UCSD-AML1 (cell line): ENCODE measurements around the gene KLF11.

Experiments used
- DNase-seq: peaks from one replicate; lab custom pipeline; 2025; ENCODE audit not compliant: unreplicated experiment; lab: John Stamatoyannopoulos, UW

The KLF11 gene

GRCh38 chr2:10062931-10063365, 19.6 kb downstream of the KLF11 start:
- no peak for DNase-seq

DNA sequence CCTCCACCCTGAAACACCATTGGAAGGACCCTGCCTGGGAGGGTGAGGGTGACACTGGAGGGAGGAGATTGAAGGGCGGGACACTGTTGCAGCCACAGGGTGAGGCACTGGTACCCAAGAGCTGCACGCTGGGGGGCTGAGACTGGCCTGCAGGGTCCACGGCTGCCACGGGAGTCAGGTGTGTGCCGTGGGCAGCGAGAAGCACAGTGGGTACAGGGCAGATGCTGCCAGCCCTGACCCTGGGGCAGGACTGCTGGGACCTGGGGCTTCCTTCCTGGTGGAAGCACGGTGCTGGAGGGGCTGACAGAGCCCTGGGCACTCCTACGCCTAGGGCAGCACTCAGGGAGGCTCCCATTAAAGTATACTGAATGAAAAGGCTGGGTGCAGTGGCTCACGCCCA, 20.2 kb downstream of the KLF11 start:
- DNase-seq = no peak

GRCh38 chr2:10064932-10065772, 21.8 kb downstream of the KLF11 start:
- DNase-seq = no peak

DNA sequence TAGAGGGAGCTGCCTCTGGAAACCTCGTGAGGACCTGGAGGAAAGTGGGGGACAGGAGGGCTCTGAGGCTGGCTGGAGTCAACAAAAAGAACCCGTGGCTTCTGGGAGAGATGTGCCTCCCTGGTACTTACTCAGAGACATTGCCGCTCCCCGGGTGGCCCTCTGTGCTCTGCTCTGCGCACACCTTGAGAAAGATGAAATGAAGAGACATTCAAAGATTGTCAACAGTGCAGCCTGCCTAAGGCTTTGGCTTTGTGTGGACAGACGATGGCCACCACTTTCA, 22.4 kb downstream of the KLF11 start:
- DNase-seq = no peak

- DNase-seq = no peak
These were observed 24.0 kb downstream of the KLF11 start for GRCh38 chr2:10067330-10067729.

DNA sequence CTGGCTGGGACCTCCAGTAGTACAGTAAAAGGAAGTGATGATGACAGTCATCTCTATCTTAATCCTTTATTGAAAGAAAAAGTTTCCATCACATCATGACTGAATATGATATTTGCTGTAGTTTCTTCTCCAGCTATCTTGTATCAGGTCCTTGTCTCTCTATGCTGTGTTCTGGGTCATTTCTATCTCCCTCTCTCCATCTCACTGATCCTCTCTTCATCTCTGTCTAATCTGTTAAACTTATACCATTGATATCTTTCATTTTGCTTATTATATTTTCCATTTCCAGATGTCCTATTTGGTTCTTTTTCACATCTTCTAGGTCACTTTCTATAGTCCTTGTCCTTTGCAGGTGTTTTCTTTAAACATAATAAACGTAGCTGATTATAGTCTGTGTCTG, 24.5 kb downstream of the KLF11 start:
- no peak for DNase-seq

- DNase-seq = no peak
These were observed 27.8 kb downstream of the KLF11 start for GRCh38 chr2:10071176-10071575.

- no peak for DNase-seq
These were observed 28.2 kb downstream of the KLF11 start for GRCh38 chr2:10071595-10071994.

GRCh38 chr2:10072656-10073480, 29.5 kb downstream of the KLF11 start:
- peak; percentile 63 for DNase-seq

DNA sequence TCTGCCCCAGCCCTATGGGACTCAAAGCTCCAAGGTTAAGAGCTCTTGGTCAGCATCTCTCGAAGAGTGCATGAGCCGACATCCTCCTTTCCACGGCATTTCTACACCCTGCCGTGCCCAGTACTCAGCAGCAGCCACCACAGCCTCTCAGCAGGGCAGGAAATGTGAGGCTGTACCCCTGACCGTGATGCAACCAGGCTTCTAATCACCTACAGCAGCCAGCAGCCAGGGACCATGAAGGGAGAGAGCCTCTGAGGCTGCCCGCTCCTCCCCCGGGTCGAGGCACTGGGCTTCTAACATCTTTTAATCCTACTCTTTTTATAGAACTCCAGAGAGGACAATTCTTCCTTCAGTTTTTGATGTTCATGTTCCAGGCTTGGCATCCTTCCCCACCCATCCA, 30.4 kb downstream of the KLF11 start:
- no peak for DNase-seq

GRCh38 chr2:10075101-10075500, 31.8 kb downstream of the KLF11 start:
- DNase-seq = no peak

GRCh38 chr2:10075571-10076209, 32.3 kb downstream of the KLF11 start:
- DNase-seq = no peak

- no peak for DNase-seq
These were observed 33.2 kb downstream of the KLF11 start for GRCh38 chr2:10076511-10076910.

- no peak for DNase-seq
These were observed 33.7 kb downstream of the KLF11 start for GRCh38 chr2:10076988-10077527.

- no peak for DNase-seq
These were observed 34.7 kb downstream of the KLF11 start for GRCh38 chr2:10078001-10078400.

- no peak for DNase-seq
These were observed 35.4 kb downstream of the KLF11 start for GRCh38 chr2:10078704-10079265.

- DNase-seq = no peak
These were observed 36.0 kb downstream of the KLF11 start for GRCh38 chr2:10079266-10079869.

DNA sequence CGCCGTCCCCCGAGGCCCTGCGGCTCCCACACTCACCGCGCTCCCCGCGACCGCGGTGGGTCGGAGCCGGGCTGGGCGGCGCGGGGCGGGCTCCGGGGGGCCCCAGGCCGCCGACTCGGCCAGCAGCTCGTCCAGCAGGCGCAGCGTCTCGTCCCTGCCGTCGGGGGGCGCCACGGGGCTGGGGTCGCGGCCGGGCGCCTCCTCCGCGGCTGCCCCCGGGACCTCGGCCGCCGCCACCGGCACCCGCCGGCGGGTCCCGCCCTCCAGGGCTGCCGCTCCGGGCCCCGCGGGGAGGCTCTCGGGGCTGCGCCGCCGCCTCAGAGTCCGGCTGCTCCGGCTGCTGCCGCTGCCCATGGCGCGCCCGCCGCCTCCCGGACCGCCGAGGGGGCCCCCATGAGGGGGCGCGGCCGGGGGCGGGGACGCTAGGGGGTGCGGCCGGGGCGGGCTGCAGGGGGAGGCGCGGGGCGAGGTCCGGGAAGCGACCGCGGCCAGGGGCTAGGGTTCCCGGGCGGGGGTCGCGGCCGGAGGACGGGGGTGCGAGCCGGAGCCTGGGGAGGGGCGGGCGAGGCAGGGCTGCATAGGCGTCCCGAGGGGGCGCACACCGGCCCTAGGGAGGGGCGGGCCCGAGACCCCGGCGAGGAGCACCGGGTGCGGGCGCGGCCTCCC, 36.7 kb downstream of the KLF11 start, which contains the start of gene CYS1:
Gene CYS1, minus strand, starts transcription at position 542 of the 666 bp plus-strand sequence. Its CDS starts 188 bp downstream, at position 354.
- DNase-seq = no peak

GRCh38 chr2:10080536-10081304, 37.4 kb downstream of the KLF11 start:
- DNase-seq = no peak
